Activated CD8-positive, alpha-beta memory T cell treated with anti-CD3 and anti-CD28 coated beads, Interleukin-2, amount 10 ng/mL, durations not matched to agents 7 days and 5 days (primary cell): ENCODE results near the gene PAGR1. TPM values are rescaled to one million over a fixed set of nuclear protein-coding genes. Genes with fewer than 3 reads are reported as not detected.
"Not testable (repeated sequence)": the region's sequence is repeated elsewhere in the genome, so short reads cannot be mapped to it uniquely, and the experiment has no call there.

ENCODE experiments used
- ATAC-seq: fragments of 150-1000 bp; cut with Tn5 transposase; one replicate; pipeline ENCODE4 v1.10.0; 2021; ENCODE audit warnings: moderate library complexity
- CTCF ChIA-PET: fragments of 350-600 bp; sonication (Branson Sonifier 250); formaldehyde crosslinking; loops from one replicate; lab custom pipeline; 2021; ENCODE audit warnings: antibody characterized with exemption; lab: Charles Lee
- DNase-seq: peaks from one replicate; pipeline ENCODE4 v3.0.0-alpha.2; 2020
- H3K27ac Mint-ChIP-seq: one replicate; pipeline ENCODE4 v1.8.0; 2021; ENCODE audit warnings: mild to moderate bottlenecking, mixed read lengths
- H3K27me3 Mint-ChIP-seq: one replicate; pipeline ENCODE4 v1.8.0; 2021; ENCODE audit warnings: mixed read lengths
- H3K36me3 Mint-ChIP-seq: one replicate; pipeline ENCODE4 v1.8.0; 2021; ENCODE audit warnings: mild to moderate bottlenecking, mixed read lengths
- H3K4me1 Mint-ChIP-seq: one replicate; pipeline ENCODE4 v1.8.0; 2021; ENCODE audit warnings: mixed read lengths
- H3K4me3 Mint-ChIP-seq: one replicate; pipeline ENCODE4 v1.8.0; 2021; ENCODE audit warnings: mild to moderate bottlenecking, moderate library complexity, mixed read lengths
- H3K9me3 Mint-ChIP-seq: one replicate; pipeline ENCODE4 v1.8.0; 2022; ENCODE audit warnings: low read depth, mixed read lengths
- total RNA-seq, 2 experiments: library from RNA; stranded (reverse); gene quantifications; one replicate each; pipeline ENCODE4 v1.2.3, GENCODE V29; 2021

PAGR1 gene
- total RNA-seq, 2 experiments from 2014 or later: 34.3 to 35.2 TPM

DNA sequence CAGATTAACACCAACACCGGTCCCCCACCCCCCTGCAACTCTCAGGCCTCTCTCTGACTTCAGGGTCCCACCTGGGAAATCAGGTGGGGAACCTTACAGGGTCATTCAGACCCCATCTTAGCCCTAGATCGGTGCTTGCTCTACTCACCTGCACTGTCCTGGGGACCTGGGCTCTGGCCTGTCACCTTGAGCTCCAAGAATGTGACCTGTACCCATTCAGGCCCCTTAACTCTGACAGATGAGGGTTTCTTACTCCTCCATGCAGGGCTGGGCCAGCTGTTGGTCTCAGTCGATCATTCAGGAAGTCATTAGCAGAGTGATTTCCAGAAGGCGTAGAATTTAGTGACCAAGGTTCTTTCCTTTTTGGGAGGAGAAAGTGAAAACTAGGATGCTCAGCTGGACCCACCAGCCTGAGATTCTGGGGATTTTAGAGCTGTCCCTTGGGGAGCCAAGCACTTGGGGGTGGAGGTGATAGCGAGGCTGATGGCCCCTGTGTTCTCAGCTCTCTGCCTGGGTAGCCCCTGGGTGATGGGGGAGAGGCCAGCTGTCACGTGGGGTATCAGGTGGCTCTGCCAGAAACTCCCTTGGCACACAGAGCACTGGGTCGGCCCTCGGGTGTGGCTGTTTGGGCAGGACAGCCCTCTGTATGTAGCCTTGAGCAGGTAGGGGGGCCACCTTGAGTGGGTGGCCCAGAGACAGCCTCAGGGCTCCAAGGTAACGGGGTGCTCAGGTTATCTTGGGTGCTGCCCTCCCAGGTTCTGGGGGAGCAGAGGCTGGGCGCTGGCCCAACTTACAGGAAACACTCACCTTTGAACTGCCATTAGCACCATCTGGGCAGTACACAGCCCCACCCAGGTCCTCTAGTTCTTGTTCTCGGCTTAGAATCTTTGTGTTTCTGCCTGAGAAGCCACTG, 5.0 kb downstream of the PAGR1 start:
- peak; percentile 16 for ATAC-seq
- CTCF ChIA-PET: interaction anchor here (1.0 to 16.1 kb wide), 10 partner anchors 9 to 211 kb away, joined by 3 to 192 read pairs (median 8); partner anchors contain the start of genes C16orf92, KIF22, MAZ and PRRT2
- Mint-ChIP-seq H3K4me3 (peak overlapping the region; percentile 91), H3K36me3 (peaks cover 34% of the 10 kb centered on the region), H3K27me3 (no peaks in the 10 kb centered on the region), H3K27ac (peak overlapping the region; percentile 88), H3K4me1 (peaks cover 65% of the 10 kb centered on the region), H3K9me3 (no peaks in the 10 kb centered on the region)
- peak; percentile 76 for DNase-seq

DNA sequence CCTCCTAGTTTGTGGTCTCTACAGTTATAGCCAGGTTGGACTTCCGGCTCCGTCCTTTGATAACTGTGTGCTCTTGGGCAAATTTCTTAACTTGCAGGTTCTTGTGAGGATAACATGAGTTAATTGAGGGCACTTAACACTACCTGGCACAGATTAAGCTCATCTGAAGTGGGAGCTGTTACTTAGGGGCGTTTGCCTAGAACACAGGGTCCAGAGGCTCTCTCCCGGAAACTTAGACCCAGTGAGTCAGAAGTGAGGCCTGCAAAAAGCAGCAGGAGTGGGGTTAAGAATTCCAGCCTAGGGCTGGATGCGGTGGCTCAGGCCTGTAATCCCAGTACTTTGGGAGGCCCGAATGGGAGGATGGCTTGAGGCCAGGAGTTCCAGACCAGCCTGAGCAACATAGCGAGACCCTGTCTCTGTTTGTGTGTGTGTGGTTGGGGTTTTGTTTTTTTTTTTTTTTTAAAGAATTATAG, 5.7 kb downstream of the PAGR1 start:
- Mint-ChIP-seq H3K27me3 (no peaks in the 10 kb centered on the region), H3K36me3 (peaks cover 34% of the 10 kb centered on the region), H3K4me1 (peaks cover 72% of the 10 kb centered on the region), H3K4me3 (peak overlapping the region; percentile 91), H3K27ac (peak overlapping the region; percentile 88), H3K9me3 (no peaks in the 10 kb centered on the region)
- DNase-seq (no peak), ATAC-seq (no peak)
- CTCF ChIA-PET: interaction anchor here (0.7 to 16.1 kb wide), 8 partner anchors 9 to 201 kb away, joined by 3 to 192 read pairs (median 8); partner anchors contain the start of genes C16orf92, KIF22, MAZ and PRRT2

DNA sequence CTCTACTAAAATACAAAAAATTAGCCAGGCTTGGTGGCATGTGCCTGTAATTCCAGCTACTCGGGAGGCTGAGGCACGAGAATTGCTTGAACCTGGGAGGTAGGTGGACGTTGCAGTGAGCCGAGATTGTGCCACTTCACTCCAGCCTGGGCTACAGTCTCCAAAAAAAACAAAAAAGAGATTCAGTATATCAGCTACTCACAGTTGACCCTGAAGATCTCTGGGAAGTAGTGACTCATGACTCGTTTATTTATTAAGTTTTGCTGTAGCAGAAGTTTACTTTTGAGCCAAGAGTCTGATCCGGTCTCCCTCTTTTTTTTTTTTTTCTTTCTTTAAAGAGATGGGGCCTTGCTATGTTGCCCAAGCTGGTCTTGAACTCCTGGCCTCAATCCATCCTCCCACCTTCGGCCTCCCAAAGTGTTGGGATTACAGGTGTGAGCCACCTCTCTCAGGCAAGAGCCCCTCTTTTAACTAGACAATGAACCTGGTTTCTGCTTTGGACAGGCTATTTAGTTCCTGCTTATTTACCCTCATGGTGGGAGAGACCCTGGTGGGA, 8.7 kb downstream of the PAGR1 start:
- ATAC-seq (no peak), DNase-seq (no peak)
- Mint-ChIP-seq H3K27ac (peak overlapping the region; percentile 81), H3K27me3 (no peaks in the 10 kb centered on the region), H3K36me3 (peaks cover 23% of the 10 kb centered on the region), H3K9me3 (no peaks in the 10 kb centered on the region), H3K4me1 (peaks cover 55% of the 10 kb centered on the region), H3K4me3 (peak overlapping the region; percentile 24)
- CTCF ChIA-PET: interaction anchor here (1.2 to 16.1 kb wide), 5 partner anchors 7 to 207 kb away, joined by 3 to 192 read pairs (median 11); partner anchors contain the start of genes HIRIP3, INO80E, KIF22 and PAGR1

DNA sequence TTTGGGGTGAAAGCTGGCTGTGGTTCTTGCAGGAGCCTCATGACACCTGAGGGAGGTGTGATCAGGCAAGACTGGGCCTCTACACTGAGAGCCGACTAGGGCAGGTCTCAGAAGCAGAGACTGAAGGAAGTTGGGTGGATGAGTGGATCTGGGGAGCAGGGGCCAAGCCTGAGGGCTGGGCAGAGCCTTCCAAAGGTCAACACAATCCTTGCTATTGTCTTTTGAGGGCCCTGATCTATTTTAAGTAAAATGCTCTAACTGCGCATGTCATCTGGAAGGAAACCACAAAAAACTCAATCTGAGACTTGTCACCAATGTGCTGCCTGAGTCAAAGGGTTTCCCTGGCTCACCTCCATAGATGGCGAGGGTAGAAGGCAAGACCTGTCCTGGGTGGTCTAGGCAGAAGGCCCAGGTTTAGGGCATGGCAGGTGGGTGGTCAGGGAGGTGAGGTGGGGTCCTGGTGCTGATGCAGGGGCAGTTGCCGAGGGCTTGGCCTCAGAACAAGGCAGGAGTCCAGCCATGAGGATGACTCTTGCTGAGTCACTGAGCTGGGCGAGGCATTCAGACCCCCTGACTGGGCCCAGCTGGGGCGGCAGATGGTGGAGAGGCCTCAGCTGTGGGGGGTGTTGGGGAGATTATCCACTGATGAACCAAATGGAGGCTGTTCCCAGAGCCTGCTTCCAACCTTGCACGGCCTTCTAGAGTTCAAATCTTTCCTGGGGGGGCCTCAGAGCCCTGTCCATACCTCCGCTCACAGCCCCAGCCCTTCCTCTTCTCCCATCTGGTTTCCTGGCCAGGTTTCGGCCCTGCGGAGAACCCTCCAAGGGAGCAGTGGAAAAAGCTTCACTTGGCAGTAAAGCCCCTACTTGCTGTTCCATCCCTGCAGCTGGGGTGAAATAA, 9.4 kb downstream of the PAGR1 start:
- Mint-ChIP-seq H3K36me3 (peaks cover 20% of the 10 kb centered on the region), H3K4me1 (peaks cover 49% of the 10 kb centered on the region), H3K27me3 (no peaks in the 10 kb centered on the region), H3K4me3 (peak overlapping the region; percentile 24), H3K9me3 (no peaks in the 10 kb centered on the region), H3K27ac (peak overlapping the region; percentile 81)
- DNase-seq (peak; percentile 77), ATAC-seq (peak; percentile 65)
- CTCF ChIA-PET: interaction anchor here (1.0 to 16.1 kb wide), 6 partner anchors 8 to 207 kb away, joined by 3 to 192 read pairs (median 8); partner anchors contain the start of gene PAGR1

DNA sequence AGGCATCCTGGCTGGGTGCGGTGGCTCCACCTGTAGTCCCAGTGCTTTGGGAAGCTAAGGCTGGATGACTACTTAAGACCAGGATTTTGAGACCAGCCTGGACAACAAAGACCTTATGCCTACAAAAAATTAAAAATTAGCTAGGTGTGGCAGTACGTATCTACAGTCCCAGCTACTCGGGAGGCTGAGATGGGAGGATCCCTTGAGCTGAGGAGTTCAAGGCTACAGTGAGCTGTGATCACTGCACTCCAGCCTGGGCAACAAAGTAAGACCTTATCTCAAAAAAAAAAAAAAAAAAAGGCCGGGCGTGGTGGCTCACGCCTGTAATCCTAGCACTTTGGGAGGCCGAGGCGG, 10.4 kb downstream of the PAGR1 start:
- H3K27ac Mint-ChIP-seq: no peak overlapping the region
- peaks cover 44% of the 10 kb centered on the region for H3K4me1 Mint-ChIP-seq
- ATAC-seq (no peak), DNase-seq (no peak)
- CTCF ChIA-PET: interaction anchor here (1.0 to 16.1 kb wide), 8 partner anchors 9 to 206 kb away, joined by 3 to 192 read pairs (median 6); partner anchors contain the start of genes PAGR1 and TMEM219
- H3K4me3 Mint-ChIP-seq: no peak overlapping the region
- no peaks in the 10 kb centered on the region for H3K27me3 Mint-ChIP-seq
- peaks cover 15% of the 10 kb centered on the region for H3K36me3 Mint-ChIP-seq
- H3K9me3 Mint-ChIP-seq: no peaks in the 10 kb centered on the region

DNA sequence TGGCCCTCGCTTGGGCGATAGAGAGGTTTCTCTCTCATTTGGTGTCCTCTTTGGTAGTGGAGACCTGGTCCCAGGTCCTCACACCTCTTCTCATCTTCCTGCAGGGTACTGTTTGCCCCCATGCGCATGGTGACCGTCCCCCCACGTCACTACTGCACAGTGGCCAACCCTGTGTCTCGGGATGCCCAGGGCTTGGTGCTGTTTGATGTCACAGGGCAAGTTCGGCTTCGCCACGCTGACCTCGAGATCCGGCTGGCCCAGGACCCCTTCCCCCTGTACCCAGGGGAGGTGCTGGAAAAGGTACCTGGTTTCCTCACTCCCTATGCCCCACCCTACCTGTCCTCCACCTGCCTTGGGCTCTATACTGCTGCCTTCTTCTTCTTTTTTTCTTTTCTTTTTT, 14.8 kb downstream of the PAGR1 start:
- CTCF ChIA-PET: no interaction called here
- no peak overlapping the region for H3K4me3 Mint-ChIP-seq
- H3K9me3 Mint-ChIP-seq: no peaks in the 10 kb centered on the region
- peaks cover 18% of the 10 kb centered on the region for H3K4me1 Mint-ChIP-seq
- no peak for DNase-seq
- peaks cover 31% of the 10 kb centered on the region for H3K36me3 Mint-ChIP-seq
- no peak for ATAC-seq
- no peaks in the 10 kb centered on the region for H3K27me3 Mint-ChIP-seq
- no peak overlapping the region for H3K27ac Mint-ChIP-seq

DNA sequence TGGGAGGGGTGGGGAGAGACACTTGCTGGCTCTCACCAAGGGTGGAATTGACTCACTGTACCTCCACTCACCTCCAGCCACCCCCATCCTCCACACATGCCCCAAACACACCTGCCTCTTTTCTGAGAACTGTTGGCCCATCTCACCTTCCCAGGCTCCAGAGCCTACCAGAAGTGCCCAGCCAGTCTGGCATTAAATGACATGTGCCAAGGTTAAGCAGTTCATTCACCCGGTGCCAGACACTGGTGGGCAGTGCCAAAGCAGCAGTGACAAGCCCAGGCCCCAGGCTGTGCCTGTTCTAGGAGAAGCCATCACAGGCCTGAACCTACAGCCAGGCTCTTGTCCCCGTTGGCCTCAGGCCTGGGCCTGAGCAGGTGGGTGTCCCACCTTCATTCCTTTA, 15.5 kb downstream of the PAGR1 start:
- Mint-ChIP-seq H3K36me3 (peaks cover 34% of the 10 kb centered on the region), H3K4me1 (peaks cover 11% of the 10 kb centered on the region), H3K27ac (no peak overlapping the region), H3K4me3 (no peak overlapping the region), H3K9me3 (no peaks in the 10 kb centered on the region), H3K27me3 (no peaks in the 10 kb centered on the region)
- ATAC-seq (no peak), DNase-seq (no peak)
- CTCF ChIA-PET: no interaction called here

DNA sequence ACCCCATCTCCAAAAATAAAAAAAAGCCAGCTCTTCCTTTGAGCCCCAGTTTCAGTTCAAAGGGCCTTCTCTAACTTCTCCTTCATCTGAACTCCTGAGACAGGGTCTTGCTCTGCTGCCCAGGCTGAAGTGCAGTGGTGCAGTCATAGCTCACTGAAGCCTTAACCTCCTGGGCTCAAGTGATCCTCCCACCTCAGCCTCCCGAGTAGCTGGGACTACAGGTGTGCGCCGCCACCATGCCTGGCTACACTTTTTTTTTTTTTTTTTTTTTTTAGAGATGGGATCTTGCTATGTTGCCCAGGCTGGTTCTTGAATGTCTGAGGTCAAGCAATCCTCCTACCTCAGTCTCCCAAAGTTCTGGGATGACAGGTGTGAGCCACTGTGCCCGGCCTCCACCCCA, 17.3 kb downstream of the PAGR1 start:
- CTCF ChIA-PET: interaction anchor here (1.4 kb wide), 1 partner anchor 15 kb away, joined by 6 read pairs; no protein-coding TSS in a partner anchor
- H3K4me1 Mint-ChIP-seq, DNase-seq, ATAC-seq, H3K27ac Mint-ChIP-seq, H3K27me3 Mint-ChIP-seq, H3K4me3 Mint-ChIP-seq, H3K9me3 Mint-ChIP-seq: not testable (repeated sequence)
- H3K36me3 Mint-ChIP-seq: peaks cover 40% of the 10 kb centered on the region

DNA sequence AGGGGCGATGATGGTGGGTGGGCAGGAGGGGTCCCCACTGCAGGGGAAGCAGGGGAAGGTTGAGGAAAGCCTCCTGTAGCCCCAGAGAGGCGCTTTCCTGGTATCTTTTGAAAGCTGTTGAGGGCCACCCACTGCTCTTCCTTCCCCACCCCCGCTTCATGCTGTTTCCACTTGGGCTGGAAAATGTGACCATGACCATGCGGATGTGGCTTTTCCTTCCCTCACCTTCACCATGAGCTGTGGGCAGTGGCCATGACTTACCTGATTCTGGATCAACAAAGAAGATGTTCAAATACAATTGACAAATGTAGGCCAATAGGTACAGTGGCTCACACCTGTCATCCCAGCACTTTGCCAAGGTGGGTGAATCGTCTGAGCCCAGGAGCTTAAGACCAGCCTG, 18.1 kb downstream of the PAGR1 start:
- CTCF ChIA-PET: interaction anchor here (1.8 to 2.2 kb wide), 2 partner anchors 14 to 134 kb away, joined by 4 to 16 read pairs; no protein-coding TSS in a partner anchor
- ATAC-seq (no peak), DNase-seq (no peak)
- H3K9me3 Mint-ChIP-seq: no peaks in the 10 kb centered on the region
- peaks cover 40% of the 10 kb centered on the region for H3K36me3 Mint-ChIP-seq
- no peak overlapping the region for H3K4me3 Mint-ChIP-seq
- H3K4me1 Mint-ChIP-seq: no peaks in the 10 kb centered on the region
- no peaks in the 10 kb centered on the region for H3K27me3 Mint-ChIP-seq
- H3K27ac Mint-ChIP-seq: no peak overlapping the region

DNA sequence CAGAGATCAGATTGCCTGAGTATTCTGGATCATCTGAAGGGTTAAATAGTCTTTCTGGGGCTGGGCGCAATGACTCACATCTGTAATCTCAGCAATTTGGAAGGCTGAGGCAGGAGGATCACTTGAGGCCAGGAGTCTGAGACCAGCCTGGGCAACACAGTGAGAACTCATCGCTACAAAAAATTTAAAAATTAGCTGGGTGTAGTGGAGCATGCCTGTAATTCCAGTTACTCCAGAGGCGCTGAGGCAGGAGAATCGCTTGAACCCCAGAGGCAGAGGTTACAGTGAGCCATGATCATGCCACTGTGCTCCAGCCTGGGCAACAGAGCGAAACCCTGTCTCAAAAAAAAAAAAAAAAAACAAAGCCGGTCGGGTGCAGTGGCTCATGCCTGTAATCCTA, 20.0 kb downstream of the PAGR1 start:
- no peak for ATAC-seq
- Mint-ChIP-seq H3K9me3 (no peaks in the 10 kb centered on the region), H3K27me3 (no peaks in the 10 kb centered on the region), H3K4me3 (no peak overlapping the region), H3K36me3 (peaks cover 41% of the 10 kb centered on the region), H3K4me1 (no peaks in the 10 kb centered on the region), H3K27ac (no peak overlapping the region)
- no peak for DNase-seq
- CTCF ChIA-PET: interaction anchor here (1.8 to 2.2 kb wide), 2 partner anchors 12 to 135 kb away, joined by 4 to 16 read pairs; no protein-coding TSS in a partner anchor

DNA sequence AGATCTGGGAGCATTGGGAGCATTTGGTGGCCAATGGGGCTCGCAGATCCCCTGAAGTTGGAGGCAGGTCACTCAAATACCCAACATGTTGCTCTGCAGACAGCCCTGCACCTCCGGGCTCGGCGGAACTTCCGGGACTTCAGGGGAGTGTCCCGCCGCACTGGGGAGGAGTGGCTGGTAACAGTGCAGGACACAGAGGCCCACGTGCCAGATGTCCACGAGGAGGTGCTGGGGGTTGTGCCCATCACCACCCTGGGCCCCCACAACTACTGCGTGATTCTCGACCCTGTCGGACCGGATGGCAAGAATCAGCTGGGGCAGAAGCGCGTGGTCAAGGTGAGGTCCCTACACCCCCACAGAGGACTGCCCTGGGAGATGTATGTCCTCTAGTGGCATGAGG, 20.7 kb downstream of the PAGR1 start:
- Mint-ChIP-seq H3K36me3 (peaks cover 41% of the 10 kb centered on the region), H3K27me3 (no peaks in the 10 kb centered on the region), H3K4me3 (no peak overlapping the region), H3K9me3 (no peaks in the 10 kb centered on the region), H3K4me1 (no peaks in the 10 kb centered on the region), H3K27ac (no peak overlapping the region)
- no peak for DNase-seq
- CTCF ChIA-PET: interaction anchor here (0.7 to 2.1 kb wide), 2 partner anchors 12 to 20 kb away, joined by 3 to 6 read pairs; partner anchors contain the start of gene PAGR1
- no peak for ATAC-seq

DNA sequence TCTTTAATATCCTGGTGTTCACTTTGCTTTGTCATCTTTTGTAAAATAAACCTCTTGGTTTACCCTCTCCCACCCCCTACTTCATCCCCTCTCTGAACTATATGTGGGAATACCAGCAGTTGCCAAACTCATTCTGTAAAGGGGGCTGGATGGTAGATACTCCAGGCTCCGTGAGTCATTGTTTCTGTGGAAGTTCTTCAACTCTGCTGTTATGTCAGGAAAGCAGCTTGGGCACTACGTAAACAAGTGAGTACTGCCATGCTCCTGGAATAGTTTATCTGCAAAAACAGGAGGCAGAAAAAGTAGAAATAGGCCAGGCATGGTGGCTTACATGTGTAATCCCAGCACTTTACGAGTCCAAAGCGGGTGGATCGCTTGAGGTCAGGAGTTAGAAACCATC, 21.9 kb downstream of the PAGR1 start:
- CTCF ChIA-PET: interaction anchor here (1.2 to 3.2 kb wide), 3 partner anchors 10 to 21 kb away, joined by 4 to 23 read pairs (median 6); partner anchors contain the start of gene PAGR1
- no peak overlapping the region for H3K27ac Mint-ChIP-seq
- no peak overlapping the region for H3K4me3 Mint-ChIP-seq
- ATAC-seq (no peak), DNase-seq (no peak)
- H3K9me3 Mint-ChIP-seq: no peaks in the 10 kb centered on the region
- H3K4me1 Mint-ChIP-seq: no peaks in the 10 kb centered on the region
- no peaks in the 10 kb centered on the region for H3K27me3 Mint-ChIP-seq
- peaks cover 40% of the 10 kb centered on the region for H3K36me3 Mint-ChIP-seq
